Measurements from ENCODE around the gene UNC45B.

DNA sequence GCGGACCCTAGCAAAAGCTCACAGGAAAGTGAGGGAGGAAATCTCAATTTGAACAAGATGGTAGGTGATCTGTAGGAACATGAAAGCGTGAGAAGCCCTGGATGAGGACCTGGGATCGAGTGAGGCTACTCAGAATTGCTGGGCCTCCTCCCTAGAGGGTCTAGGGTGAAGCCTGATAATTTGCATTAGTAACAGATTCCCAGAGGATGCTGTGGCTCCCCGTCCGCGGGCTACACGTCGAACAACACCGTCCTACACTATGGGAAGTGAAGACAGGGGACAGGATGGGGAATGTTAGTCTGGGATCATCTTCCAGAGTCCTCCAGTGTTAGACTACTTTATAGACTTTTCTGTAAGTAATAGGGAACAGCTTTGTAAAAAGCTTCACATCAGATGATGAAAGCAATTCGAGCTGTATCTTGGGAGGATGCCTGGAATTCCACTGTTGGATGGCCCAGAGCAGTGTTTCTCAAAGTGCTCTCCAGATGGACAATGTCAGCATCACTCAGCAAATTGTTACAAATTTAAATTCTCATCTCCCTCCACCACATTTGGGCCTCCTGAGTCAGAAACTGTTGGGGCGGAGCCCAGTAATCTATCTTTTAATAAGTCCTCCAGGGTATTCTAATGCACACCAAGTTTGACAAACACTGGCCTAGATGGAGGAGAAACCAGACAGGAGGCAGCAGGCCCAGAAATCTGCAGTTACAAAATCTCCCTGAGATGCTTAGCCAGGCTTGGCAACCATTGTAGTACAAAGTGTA is 19.7 kb upstream of the UNC45B start:
- TF ChIP-seq ZFX (IDR thresholded peaks at IDR 0.05) (no peak), CTCF (IDR thresholded peaks at IDR 0.05 in 2 of 3, conservative IDR thresholded peaks at IDR 0.05 in 1 of 3; ENCODE audit: borderline replicate concordance in 1 of 3, insufficient read depth in 1 of 3, low read depth in 2 of 3, low read length in 2 of 3) (no peak), POLR2AphosphoS5 (IDR thresholded peaks at IDR 0.05; ENCODE audit: low read depth, low read length) (no peak)
- TF ChIP-seq, protein P1, sequence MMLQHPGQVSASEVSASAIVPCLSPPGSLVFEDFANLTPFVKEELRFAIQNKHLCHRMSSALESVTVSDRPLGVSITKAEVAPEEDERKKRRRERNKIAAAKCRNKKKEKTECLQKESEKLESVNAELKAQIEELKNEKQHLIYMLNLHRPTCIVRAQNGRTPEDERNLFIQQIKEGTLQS (IDR thresholded peaks at IDR 0.05) = no peak
